C1 segment of cervical spinal cord (tissue), 14 donors: ENCODE measurements around the gene GPC3.

Experiments
- DNase-seq, 14 donors: peaks; one replicate each; lab custom pipeline; 2025; lab: John Stamatoyannopoulos, UW

GPC3 gene

GRCh38 chrX:133698298-133698697 is 287.1 kb downstream of the GPC3 start:
- DNase-seq = no peak

GRCh38 chrX:133697656-133698055 is 287.7 kb downstream of the GPC3 start:
- no peak for DNase-seq

GRCh38 chrX:133689997-133690599 is 295.3 kb downstream of the GPC3 start:
- DNase-seq = no peak

GRCh38 chrX:133685822-133686221 is 299.6 kb downstream of the GPC3 start:
- no peak for DNase-seq

GRCh38 chrX:133681897-133682296 is 303.5 kb downstream of the GPC3 start:
- DNase-seq = no peak

- no peak for DNase-seq
Measured at GRCh38 chrX:133681421-133681820, 304.0 kb downstream of the GPC3 start.

GRCh38 chrX:133677123-133678063 is 308.0 kb downstream of the GPC3 start:
- no peak for DNase-seq

- DNase-seq = no peak
Measured at GRCh38 chrX:133676344-133677122, 308.9 kb downstream of the GPC3 start.

- no peak for DNase-seq
Measured at GRCh38 chrX:133674726-133675470, 310.5 kb downstream of the GPC3 start.

GRCh38 chrX:133670383-133670782 is 315.0 kb downstream of the GPC3 start:
- peak in 1 of 14 donors; percentile 2 for DNase-seq

GRCh38 chrX:133669214-133669613 is 316.2 kb downstream of the GPC3 start:
- DNase-seq = no peak

- no peak for DNase-seq
Measured at GRCh38 chrX:133668225-133668931, 317.0 kb downstream of the GPC3 start.

GRCh38 chrX:133666256-133666655 is 319.1 kb downstream of the GPC3 start:
- no peak for DNase-seq

- no peak for DNase-seq
Measured at GRCh38 chrX:133661962-133662839, 323.2 kb downstream of the GPC3 start.

- no peak for DNase-seq
Measured at GRCh38 chrX:133660281-133660680, 325.1 kb downstream of the GPC3 start.

- no peak for DNase-seq
Measured at GRCh38 chrX:133658293-133658911, 327.0 kb downstream of the GPC3 start.

GRCh38 chrX:133655275-133656265 is 329.8 kb downstream of the GPC3 start:
- no peak for DNase-seq

GRCh38 chrX:133654811-133655210 is 330.6 kb downstream of the GPC3 start:
- DNase-seq = no peak
